C4-2B (cell line): ENCODE results near the gene URB1.
A peak's percentile ranks its signal among the peaks of the same experiment; 100 is the strongest.
"Not testable (repeated sequence)": the region's sequence is repeated elsewhere in the genome, so short reads cannot be mapped to it uniquely, and the experiment has no call there.

Experiments used
- H3K27ac ChIP-seq: fragments of 450-650 bp; 2 replicates; pipeline ENCODE4 v1.5.1; 2017
- CTCF ChIP-seq: fragments of 450-650 bp; conservative IDR thresholded peaks from 2 replicates; pipeline ENCODE4 v1.5.1; 2017; ENCODE audit warnings: mild to moderate bottlenecking
- ZFX ChIP-seq: fragments of 450-650 bp; IDR thresholded peaks from 2 replicates; pipeline ENCODE4 v1.6.1; 2017

Gene URB1

GRCh38 chr21:32392880-32393676 lies at the start of gene URB1:
Gene URB1, minus strand, starts transcription at chr21:32393012. Its CDS starts 102 bp downstream, at chr21:32392910.
- peak within 1 kb of the TSS; percentile 84 for H3K27ac ChIP-seq
- no peak for TF ChIP-seq CTCF
- TF ChIP-seq ZFX = 0 out of 2 replicates have a peak, but pooled peaks have one; percentile 23

GRCh38 chr21:32437729-32438128 lies 44.9 kb upstream of the URB1 start:
- no peak overlapping the region for H3K27ac ChIP-seq
- TF ChIP-seq CTCF (no peak), ZFX (no peak)

- not testable (repeated sequence) for H3K27ac ChIP-seq
Observed at GRCh38 chr21:32432982-32433660, 40.3 kb upstream of the URB1 start.

GRCh38 chr21:32427958-32428623 lies 35.3 kb upstream of the URB1 start:
- no peak overlapping the region for H3K27ac ChIP-seq
- TF ChIP-seq CTCF = no peak
- no peak for TF ChIP-seq ZFX

GRCh38 chr21:32426592-32427051 lies 33.8 kb upstream of the URB1 start:
- no peak overlapping the region for H3K27ac ChIP-seq
- no peak for TF ChIP-seq ZFX
- TF ChIP-seq CTCF = no peak

GRCh38 chr21:32426066-32426465 lies 33.3 kb upstream of the URB1 start:
- TF ChIP-seq ZFX = no peak
- TF ChIP-seq CTCF = no peak
- H3K27ac ChIP-seq = no peak overlapping the region

- TF ChIP-seq ZFX (no peak), CTCF (no peak)
- H3K27ac ChIP-seq = no peak overlapping the region
Observed at GRCh38 chr21:32425628-32426027, 32.8 kb upstream of the URB1 start.
